Glomerular visceral epithelial cell (primary cell): ENCODE measurements around the gene KIF6.
A peak's percentile ranks its signal among the peaks of the same experiment; 100 is the strongest.
"Not testable (repeated sequence)": the region's sequence is repeated elsewhere in the genome, so short reads cannot be mapped to it uniquely, and the experiment has no call there.

Experiments
- DNase-seq: peaks from one replicate; pipeline ENCODE4 v3.0.0-alpha.2; 2016; ENCODE audit errors: extremely low spot score

The KIF6 gene

GRCh38 chr6:39553860-39554802 lies 171.1 kb downstream of the KIF6 start:
- no peak for DNase-seq

DNA sequence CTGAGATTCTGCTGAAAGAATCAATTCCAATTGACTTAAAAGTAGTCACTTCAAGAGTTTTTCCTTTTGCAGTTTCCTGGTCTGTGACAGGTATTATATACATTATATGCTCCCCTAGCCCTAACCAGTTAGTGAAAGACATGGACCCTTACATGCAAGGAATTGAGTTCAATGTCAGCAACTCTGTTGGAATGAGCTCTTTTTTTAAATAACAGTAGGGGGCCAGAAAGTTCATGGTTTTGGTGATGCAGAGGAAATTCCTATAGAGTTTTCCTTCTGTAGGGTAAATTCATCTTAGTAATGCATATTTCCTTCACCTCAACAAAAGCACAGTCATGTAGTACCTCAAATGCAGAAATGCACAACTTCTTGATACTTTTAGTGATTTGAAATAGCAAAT lies 172.2 kb downstream of the KIF6 start:
- DNase-seq = no peak

DNA sequence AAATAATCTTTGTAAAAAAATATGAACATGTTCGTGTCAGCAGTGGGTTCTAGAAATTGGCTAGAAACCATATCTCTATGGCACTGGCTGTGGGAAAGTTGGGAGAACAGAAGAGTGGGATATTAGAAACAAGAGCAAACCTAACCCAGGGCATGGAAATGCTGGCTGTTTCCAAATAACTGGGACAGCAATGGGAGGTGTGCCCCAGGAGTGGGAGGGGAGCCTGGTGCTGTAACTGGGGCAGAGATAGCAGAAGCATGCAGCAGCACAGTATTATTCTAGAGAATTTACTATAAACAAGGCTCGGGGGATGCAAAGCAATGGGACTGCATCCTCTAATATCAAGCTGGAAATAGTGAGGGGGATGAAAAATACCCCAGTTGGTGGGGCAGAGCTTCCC lies 175.0 kb downstream of the KIF6 start:
- DNase-seq = no peak

DNA sequence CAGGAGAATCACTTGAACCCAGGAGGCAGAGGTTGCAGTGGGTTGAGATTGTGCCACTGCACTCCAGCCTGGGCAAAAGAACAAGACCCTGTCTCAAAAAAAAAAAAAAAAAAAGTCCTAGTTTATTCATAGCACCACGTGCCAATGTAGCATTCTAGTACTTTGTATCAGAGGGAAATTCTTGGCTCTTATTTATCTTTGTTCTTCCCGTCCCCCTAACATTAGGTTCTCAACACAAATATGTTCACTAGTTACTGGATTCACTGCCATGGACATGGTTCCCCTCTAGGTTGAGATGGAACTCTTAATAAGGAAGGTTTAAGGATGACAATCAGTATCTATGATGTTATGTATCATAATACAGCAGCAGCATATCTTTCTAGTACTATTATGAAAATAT lies 178.5 kb downstream of the KIF6 start:
- no peak for DNase-seq

DNA sequence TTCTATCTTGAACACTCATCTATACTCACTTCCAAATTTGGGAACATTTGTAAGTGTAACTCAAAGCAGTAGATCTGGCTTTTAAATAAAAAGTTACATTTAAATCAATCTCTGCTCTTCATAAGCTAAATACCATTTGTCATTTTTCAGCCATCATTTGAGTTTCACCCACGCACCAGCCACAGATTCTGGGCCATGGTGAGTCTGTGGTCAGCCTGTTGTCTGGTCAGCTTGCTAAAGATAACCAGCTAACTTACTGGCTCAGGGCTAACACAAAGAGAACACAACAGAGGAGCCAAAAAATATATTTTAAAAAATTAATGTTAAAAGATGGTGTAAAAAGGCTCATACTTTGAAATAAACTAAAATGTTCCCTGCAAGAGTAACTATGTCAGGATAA lies 181.3 kb downstream of the KIF6 start:
- DNase-seq = no peak

DNA sequence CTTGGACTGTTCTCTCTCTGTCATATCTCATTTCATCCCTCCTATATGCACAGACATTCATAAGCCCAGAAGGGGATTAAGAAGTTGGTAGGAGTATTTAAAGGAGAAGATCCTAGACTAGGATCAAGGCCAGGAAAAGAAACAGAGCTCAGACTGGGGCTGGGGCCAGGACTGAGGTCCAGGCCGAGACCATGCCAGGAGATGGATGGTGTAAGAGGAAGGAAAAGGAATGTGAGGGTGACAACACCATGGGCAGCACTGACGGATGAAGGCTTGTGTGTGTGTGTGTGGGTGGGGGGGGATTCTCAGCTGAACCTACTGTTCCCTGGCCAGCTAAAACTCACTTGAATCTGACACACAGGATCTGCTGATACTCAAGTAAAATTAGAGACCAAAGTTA lies 182.1 kb downstream of the KIF6 start:
- DNase-seq = no peak

DNA sequence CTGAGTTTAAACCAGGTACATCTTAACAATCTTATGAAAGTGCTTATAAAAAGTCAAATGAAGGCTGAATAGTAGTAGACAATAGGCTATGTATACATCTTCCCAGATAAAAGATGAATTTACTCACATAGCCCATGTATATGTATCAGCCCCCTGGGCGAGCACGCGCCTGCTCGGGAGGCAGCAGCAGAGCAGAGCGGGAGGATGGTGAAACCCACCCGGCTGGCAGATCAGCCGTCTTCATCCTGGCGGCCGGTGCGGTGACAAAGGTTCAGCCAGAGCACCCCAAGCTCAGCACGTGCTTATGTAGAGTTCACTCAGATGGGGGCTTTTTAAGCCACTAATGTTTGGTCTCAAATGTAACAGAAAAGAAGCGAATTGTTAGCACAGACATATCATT lies 184.8 kb downstream of the KIF6 start:
- no peak for DNase-seq

- peak; percentile 20 for DNase-seq
Observed at GRCh38 chr6:39530201-39530759, 194.9 kb downstream of the KIF6 start.

DNA sequence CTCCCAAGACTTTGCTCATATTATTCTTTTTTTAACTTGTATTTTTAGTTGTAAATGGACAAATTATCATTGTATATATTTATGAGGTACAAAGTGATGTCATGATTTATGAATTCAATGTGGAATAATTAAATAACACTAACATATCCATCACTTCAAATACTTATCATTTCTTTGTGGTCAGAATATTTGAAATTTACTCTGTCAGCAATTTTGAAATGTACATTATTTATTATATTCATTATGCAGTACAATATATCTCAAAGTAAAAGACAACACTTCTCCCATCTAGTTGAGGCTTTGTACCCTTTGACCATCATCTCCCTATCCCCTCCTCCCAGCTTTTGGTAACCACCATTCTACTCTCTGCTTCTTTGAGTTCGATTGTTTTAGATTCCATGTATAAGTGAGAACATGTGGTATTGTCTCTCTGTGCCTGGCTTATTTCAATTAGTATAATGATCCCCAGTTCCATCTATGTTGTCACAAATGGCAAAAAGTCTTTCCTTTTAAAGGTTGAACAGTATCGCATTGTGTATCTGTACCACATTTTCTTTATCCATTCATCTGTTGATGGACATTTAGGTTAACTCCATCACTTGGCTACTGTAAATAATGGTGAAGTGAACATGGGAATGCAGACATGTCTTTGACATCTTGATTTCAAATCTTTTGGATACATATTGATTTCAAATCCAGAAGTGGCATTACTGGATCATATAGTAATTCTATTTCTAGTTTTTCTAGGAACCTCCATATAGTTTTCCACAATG lies 197.2 kb downstream of the KIF6 start:
- DNase-seq = no peak

DNA sequence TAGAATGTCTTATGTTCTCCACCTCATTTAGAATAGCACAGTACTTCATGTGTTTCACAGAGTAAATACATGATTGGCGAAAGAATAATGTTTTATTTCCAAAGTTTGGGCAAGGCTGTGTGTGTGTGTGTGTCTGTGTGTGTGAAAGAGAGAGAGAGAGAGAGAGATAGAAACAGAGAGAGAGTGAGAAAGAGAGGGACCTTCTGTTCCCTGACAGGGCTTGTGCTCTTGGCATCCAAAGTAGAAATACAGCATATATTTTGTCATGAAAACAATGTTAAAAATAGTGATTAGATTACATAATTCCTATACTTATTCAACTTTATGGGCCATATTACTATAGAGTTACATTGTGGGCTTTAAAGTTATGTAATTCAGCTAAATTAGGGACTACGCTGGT lies 201.2 kb downstream of the KIF6 start:
- no peak for DNase-seq

DNA sequence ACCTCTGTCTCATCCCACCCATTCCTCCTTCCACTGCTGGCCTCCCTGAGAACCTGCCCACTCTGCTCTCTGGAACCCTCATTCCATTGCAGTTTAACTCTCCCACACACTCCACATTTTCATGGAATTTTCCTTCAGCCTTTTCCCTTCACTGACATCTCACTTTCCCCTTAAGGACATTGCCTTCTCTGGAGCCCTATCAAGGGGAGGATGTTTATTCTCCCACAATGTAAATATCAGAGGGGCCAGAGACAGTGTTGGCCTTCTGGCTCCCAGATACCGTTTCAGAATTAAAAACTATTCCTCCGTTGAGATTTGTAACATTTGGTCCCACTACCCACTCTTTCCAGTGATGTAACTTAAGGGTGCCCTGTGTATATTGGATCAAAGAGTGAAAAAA lies 203.2 kb downstream of the KIF6 start:
- no peak for DNase-seq

- no peak for DNase-seq
Observed at GRCh38 chr6:39520916-39521315, 204.3 kb downstream of the KIF6 start.

GRCh38 chr6:39520411-39520810 lies 204.8 kb downstream of the KIF6 start:
- DNase-seq = no peak

GRCh38 chr6:39518221-39518620 lies 207.0 kb downstream of the KIF6 start:
- no peak for DNase-seq

DNA sequence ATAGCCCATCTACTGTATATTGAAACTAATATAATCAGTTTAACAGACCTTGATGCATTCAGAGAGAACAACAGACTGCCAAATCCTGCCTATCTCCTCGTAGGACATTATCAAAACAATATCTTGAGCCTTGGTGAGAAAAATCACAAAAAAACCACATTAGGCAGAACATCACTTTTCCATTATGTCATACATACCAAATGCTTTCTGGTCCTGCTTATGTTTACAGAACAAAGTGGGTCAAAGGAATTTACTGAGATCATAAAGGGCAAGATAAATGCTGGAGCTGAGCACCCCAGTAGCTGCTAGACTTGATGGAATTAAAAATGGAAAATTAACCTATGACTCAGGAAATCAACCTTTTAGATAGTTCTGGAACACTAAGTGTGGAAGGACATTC lies 207.5 kb downstream of the KIF6 start:
- DNase-seq = peak; percentile 52

DNA sequence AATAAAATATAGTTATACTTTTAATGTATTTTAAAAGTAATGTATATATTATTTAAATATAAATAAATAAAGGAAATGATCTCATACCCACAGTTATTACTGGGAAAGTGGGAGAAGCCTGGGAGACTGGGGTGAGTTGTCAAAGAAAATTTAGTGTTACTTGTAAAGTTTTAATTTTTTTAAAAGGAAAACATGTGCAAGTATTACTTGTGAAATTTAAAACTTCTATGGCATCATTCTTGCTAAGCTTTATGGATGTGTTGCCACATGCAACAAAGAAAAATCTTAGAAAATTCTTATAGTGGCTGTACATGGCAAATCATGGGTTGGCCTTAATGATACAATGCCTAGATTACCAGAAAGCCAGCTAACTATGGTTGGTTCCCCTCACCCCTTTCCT lies 208.7 kb downstream of the KIF6 start:
- DNase-seq = no peak

DNA sequence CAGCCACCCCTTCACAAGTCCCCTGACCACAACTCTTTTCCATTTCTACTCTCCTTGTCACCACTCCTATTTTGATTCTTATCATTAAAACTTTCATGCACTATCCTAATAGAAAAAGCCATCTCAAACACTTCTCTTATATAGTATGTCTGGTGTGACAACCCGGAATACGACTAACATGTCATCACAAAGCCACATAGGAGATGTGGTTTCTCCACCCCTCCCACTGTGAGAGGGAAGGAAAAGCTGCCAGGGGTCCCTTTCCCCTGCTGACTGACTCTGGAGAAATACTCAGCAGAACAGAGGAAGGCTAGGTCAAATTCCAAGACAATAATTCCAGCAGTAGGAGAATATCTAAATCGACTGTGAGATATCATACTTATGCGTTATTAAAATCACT lies 209.7 kb downstream of the KIF6 start:
- no peak for DNase-seq

GRCh38 chr6:39515006-39515405 lies 210.2 kb downstream of the KIF6 start:
- no peak for DNase-seq

GRCh38 chr6:39509831-39510230 lies 215.4 kb downstream of the KIF6 start:
- not testable (repeated sequence) for DNase-seq

GRCh38 chr6:39508515-39508914 lies 216.7 kb downstream of the KIF6 start:
- no peak for DNase-seq

GRCh38 chr6:39507331-39507998 lies 217.7 kb downstream of the KIF6 start:
- no peak for DNase-seq

DNA sequence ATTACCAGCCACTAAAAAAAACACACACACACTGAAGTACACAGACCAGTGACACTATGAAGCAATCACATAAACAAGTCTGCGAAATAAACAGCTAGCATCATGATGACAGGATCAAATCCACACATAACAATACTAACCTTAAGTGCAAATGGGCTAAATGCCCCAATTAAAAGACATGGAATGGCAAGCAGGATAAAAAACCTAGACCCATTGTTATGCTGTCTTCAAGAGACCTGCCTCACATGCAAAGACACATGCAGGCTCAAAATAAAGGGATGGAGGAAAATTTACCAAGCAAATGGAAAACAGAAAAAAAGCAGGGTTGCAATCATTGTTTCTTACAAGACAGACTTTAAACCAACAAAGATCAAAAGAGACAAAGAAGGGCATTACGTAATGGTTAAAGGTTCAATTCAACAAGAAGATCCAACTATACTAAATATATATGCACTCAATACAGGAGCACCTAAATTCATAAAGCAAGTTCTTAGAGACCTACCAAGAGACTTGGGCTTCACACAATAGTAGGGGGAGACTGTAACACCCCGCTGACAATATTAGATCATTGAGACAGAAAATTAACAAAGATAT lies 222.7 kb downstream of the KIF6 start:
- not testable (repeated sequence) for DNase-seq
